IMR-90 (cell line): ENCODE measurements around the gene NXPH4.

Experiments used
- BHLHE40 ChIP-seq: fragments of 150-350 bp; IDR thresholded peaks from 2 replicates; pipeline ENCODE4 v1.6.1; 2016; ENCODE audit warnings: mild to moderate bottlenecking, low read depth, low read length
- CTCF ChIP-seq: conservative IDR thresholded peaks from 2 replicates; pipeline ENCODE4 v1.5.1; 2012; ENCODE audit warnings: mild to moderate bottlenecking, low read depth, low read length, improper control_type of control experiment
- MAZ ChIP-seq: IDR thresholded peaks from 2 replicates; pipeline ENCODE4 v1.6.1; 2012; ENCODE audit warnings: low read depth, mild to moderate bottlenecking, low read length, improper control_type of control experiment, moderate library complexity, borderline replicate concordance
- RFX5 ChIP-seq: IDR thresholded peaks from 2 replicates; pipeline ENCODE4 v1.8.0; 2012; ENCODE audit warnings: low read depth, mild to moderate bottlenecking, low read length, moderate library complexity

- no peak for TF ChIP-seq CTCF
- no peak for TF ChIP-seq RFX5
- TF ChIP-seq MAZ, result no peak
- no peak for TF ChIP-seq BHLHE40
Observed at GRCh38 chr12:57219993-57220754, 3.6 kb downstream of the NXPH4 start.
